OCI-LY7 (cell line): ENCODE measurements around the gene ITGAD. TPM values are rescaled to one million over a fixed set of nuclear protein-coding genes. Genes with fewer than 3 reads are reported as not detected.

Experiments used
- BruUV-seq: library from RNA; stranded (reverse); fragments of 400-500 nt; replicated peaks from 2 replicates; lab custom pipeline; 2021; lab: Mats Ljungman, UMichigan
- CTCF ChIA-PET: fragments of 300-600 bp; sonication (Branson Sonifier 250); formaldehyde crosslinking; loops from one replicate; lab custom pipeline; 2022; ENCODE audit warnings: antibody characterized with exemption; ENCODE audit not compliant: unreplicated experiment; lab: Charles Lee
- POLR2A ChIA-PET: fragments of 300-600 bp; sonication (Branson Sonifier 250); formaldehyde crosslinking; loops from one replicate; lab custom pipeline; 2022; ENCODE audit warnings: antibody characterized with exemption; lab: Charles Lee
- DNase-seq: peaks from one replicate; pipeline ENCODE4 v3.0.0-alpha.2; 2015; ENCODE audit warnings: low spot score
- H2AFZ ChIP-seq: fragments of 200-600 bp; sonication (generic), shearing (Covaris generic); 2 replicates; pipeline ENCODE4 v1.6.1; 2014; ENCODE audit warnings: mild to moderate bottlenecking, antibody characterized with exemption, low read length, moderate library complexity
- H3K27ac ChIP-seq: fragments of 200-600 bp; sonication (generic); 2 replicates; pipeline ENCODE4 v1.5.1; 2014; ENCODE audit warnings: mixed run types, low read depth, mild to moderate bottlenecking, moderate library complexity, low read length, inconsistent platforms; ENCODE audit not compliant: poor library complexity, severe bottlenecking
- H3K36me3 ChIP-seq: fragments of 200-600 bp; sonication (generic); 2 replicates; pipeline ENCODE4 v1.6.1; 2014; ENCODE audit warnings: mild to moderate bottlenecking, antibody characterized with exemption, low read length, moderate library complexity, mixed read lengths; ENCODE audit not compliant: insufficient read depth
- H3K4me1 ChIP-seq: fragments of 200-600 bp; sonication (generic); 2 replicates; pipeline ENCODE4 v1.5.1; 2014; ENCODE audit warnings: mild to moderate bottlenecking, low read length; ENCODE audit not compliant: insufficient read depth, poor library complexity, severe bottlenecking
- H3K4me2 ChIP-seq: fragments of 200-600 bp; sonication (generic); 2 replicates; pipeline ENCODE4 v1.6.1; 2014; ENCODE audit warnings: mild to moderate bottlenecking, low read length
- H3K4me3 ChIP-seq: fragments of 200-600 bp; sonication (generic); 2 replicates; pipeline ENCODE4 v1.5.1; 2014; ENCODE audit warnings: mild to moderate bottlenecking, low read depth, low read length; ENCODE audit not compliant: poor library complexity, severe bottlenecking
- H3K79me2 ChIP-seq: fragments of 200-600 bp; sonication (generic); 2 replicates; pipeline ENCODE4 v1.6.1; 2016; ENCODE audit warnings: low read depth, mild to moderate bottlenecking, low read length, moderate library complexity, mixed read lengths; ENCODE audit not compliant: insufficient read depth
- H3K9me2 ChIP-seq: fragments of 200-600 bp; sonication (generic); 2 replicates; pipeline ENCODE4 v1.6.1; 2016; ENCODE audit warnings: mild to moderate bottlenecking, low read length, mixed read lengths; ENCODE audit not compliant: insufficient read depth
- H3K9me3 ChIP-seq: fragments of 200-600 bp; sonication (generic); 2 replicates; pipeline ENCODE4 v1.6.1; 2014; ENCODE audit warnings: mild to moderate bottlenecking, mixed run types, low read length, mixed read lengths
- H4K20me1 ChIP-seq: fragments of 200-600 bp; sonication (generic); 2 replicates; pipeline ENCODE4 v1.6.1; 2014; ENCODE audit warnings: mild to moderate bottlenecking, antibody characterized with exemption, low read length, moderate library complexity, mixed read lengths; ENCODE audit not compliant: insufficient read depth
- EZH2phosphoT487 ChIP-seq: fragments of 200-600 bp; sonication (generic); IDR thresholded peaks from 2 replicates; pipeline ENCODE4 v1.6.1; 2018; ENCODE audit warnings: low read depth, borderline replicate concordance, mild to moderate bottlenecking, mixed run types, antibody characterized with exemption, low read length, moderate library complexity, mixed read lengths
- intact Hi-C: fragments of 100-400 bp; cut with micrococcal nuclease; formaldehyde crosslinking; loops from one replicate; pipeline ENCODE4 v1.10.0; 2022; ENCODE audit not compliant: unreplicated experiment
- total RNA-seq, 2 experiments: library from RNA; depleted of rRNA in 1 of 2; stranded (reverse); fragments of >200 nt in 1 of 2; shearing (Covaris generic) in 1 of 2; gene quantifications; 2 replicates each; pipeline ENCODE4 v1.2.3, GENCODE V29; 2014 to 2022
- TF ChIP-seq, protein P1 (sequence below): fragments of 200-600 bp; sonication (generic); conservative IDR thresholded peaks from 2 replicates; pipeline ENCODE4 v1.5.1; 2014; ENCODE audit warnings: mild to moderate bottlenecking, antibody characterized with exemption, low read length, moderate library complexity, mixed read lengths

ITGAD gene
- total RNA-seq, 2 experiments from 2014 or later: not detected

DNA sequence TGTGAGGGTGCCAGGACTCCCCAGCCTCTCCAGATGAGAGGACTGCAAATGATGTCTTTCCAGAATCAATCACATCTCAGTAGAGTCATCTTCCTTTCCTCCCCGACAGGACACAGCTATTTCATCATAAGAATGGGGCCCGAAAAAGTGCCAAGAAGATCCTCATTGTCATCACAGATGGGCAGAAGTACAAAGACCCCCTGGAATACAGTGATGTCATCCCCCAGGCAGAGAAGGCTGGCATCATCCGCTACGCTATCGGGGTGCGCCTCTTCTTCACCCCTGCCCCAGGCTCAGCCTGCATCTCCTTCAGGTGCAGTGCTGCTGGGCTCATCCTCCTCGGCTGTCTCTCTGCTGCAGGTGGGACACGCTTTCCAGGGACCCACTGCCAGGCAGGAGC is 14.3 kb downstream of the ITGAD start:
- TF ChIP-seq, protein P1, sequence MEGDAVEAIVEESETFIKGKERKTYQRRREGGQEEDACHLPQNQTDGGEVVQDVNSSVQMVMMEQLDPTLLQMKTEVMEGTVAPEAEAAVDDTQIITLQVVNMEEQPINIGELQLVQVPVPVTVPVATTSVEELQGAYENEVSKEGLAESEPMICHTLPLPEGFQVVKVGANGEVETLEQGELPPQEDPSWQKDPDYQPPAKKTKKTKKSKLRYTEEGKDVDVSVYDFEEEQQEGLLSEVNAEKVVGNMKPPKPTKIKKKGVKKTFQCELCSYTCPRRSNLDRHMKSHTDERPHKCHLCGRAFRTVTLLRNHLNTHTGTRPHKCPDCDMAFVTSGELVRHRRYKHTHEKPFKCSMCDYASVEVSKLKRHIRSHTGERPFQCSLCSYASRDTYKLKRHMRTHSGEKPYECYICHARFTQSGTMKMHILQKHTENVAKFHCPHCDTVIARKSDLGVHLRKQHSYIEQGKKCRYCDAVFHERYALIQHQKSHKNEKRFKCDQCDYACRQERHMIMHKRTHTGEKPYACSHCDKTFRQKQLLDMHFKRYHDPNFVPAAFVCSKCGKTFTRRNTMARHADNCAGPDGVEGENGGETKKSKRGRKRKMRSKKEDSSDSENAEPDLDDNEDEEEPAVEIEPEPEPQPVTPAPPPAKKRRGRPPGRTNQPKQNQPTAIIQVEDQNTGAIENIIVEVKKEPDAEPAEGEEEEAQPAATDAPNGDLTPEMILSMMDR: no peak
- TF ChIP-seq EZH2phosphoT487: no peak
- H4K20me1 ChIP-seq: no peaks in the 10 kb centered on the region
- no peaks in the 10 kb centered on the region for H3K79me2 ChIP-seq
- no peaks in the 10 kb centered on the region for H3K4me1 ChIP-seq
- no peak overlapping the region for H2AFZ ChIP-seq
- no peak overlapping the region for H3K4me3 ChIP-seq
- H3K9me3 ChIP-seq: no peaks in the 10 kb centered on the region
- H3K9me2 ChIP-seq: no peaks in the 10 kb centered on the region
- no TSS peak for BruUV-seq
- ChIA-PET POLR2A (interaction anchor here (0.6 kb wide), 1 partner anchor 355 kb away, joined by 3 read pairs; no protein-coding TSS in a partner anchor), CTCF (no interaction called here)
- DNase-seq: no peak
- no peak overlapping the region for H3K27ac ChIP-seq
- H3K4me2 ChIP-seq: no peak overlapping the region
- intact Hi-C loops: no loop called here
- no peaks in the 10 kb centered on the region for H3K36me3 ChIP-seq

DNA sequence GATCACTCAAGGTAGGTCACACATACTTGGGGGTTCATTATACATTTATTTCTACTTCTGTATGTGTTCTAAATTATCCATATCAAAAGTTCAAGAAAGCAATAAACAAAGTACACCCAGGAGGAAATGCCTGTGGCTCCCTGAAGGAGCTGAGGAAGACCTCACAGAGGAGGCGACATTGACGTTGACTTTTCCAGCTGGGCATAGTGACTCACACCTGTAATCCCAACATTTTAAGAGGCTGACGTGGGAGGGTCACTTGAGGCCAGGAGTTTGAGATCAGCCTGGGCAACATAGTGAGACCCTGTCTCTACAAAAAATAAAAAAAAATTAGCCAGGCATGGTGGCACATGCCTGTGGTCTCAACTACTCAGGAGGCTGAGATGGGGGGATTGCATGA is 16.3 kb downstream of the ITGAD start:
- TF ChIP-seq, protein P1: no peak
- TF ChIP-seq EZH2phosphoT487: no peak
- H3K27ac ChIP-seq: no peak overlapping the region
- ChIA-PET POLR2A (no interaction called here), CTCF (no interaction called here)
- no peak overlapping the region for H3K4me3 ChIP-seq
- no peaks in the 10 kb centered on the region for H3K36me3 ChIP-seq
- H3K4me1 ChIP-seq: no peaks in the 10 kb centered on the region
- DNase-seq: no peak
- no TSS peak for BruUV-seq
- H3K79me2 ChIP-seq: no peaks in the 10 kb centered on the region
- H3K9me2 ChIP-seq: no peaks in the 10 kb centered on the region
- no peak overlapping the region for H3K4me2 ChIP-seq
- H2AFZ ChIP-seq: no peak overlapping the region
- intact Hi-C loops: no loop called here
- no peaks in the 10 kb centered on the region for H4K20me1 ChIP-seq
- no peaks in the 10 kb centered on the region for H3K9me3 ChIP-seq

DNA sequence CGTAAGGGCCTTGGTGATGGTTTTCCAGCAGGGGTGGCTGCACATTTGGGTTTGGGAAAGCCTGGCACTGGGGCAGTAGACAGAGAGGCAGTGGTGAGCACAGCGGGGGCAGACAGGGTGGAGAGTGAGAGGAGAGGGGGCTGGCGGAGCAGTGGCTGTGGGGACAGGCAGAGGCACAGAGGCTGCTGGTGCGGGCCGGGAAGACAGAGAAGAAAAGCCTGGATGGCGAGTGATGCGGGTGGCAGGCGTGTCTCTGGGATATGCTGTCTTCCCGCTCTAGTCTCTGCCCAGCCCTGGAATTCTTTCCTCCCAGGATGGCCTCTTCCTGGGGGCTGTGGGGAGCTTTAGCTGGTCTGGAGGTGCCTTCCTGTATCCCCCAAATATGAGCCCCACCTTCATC is 16.9 kb downstream of the ITGAD start:
- ChIA-PET CTCF (no interaction called here), POLR2A (no interaction called here)
- H4K20me1 ChIP-seq: no peaks in the 10 kb centered on the region
- intact Hi-C loops: no loop called here
- no TSS peak for BruUV-seq
- H3K4me1 ChIP-seq: no peaks in the 10 kb centered on the region
- H3K36me3 ChIP-seq: no peaks in the 10 kb centered on the region
- H3K79me2 ChIP-seq: no peaks in the 10 kb centered on the region
- DNase-seq: no peak
- no peak overlapping the region for H3K27ac ChIP-seq
- TF ChIP-seq, protein P1: no peak
- TF ChIP-seq EZH2phosphoT487: no peak
- no peaks in the 10 kb centered on the region for H3K9me2 ChIP-seq
- H2AFZ ChIP-seq: no peak overlapping the region
- no peak overlapping the region for H3K4me3 ChIP-seq
- H3K4me2 ChIP-seq: no peak overlapping the region
- H3K9me3 ChIP-seq: no peaks in the 10 kb centered on the region
